GM13976 (cell line): ENCODE measurements around the gene CISH.

ENCODE experiments used
- DNase-seq: peaks from one replicate; pipeline ENCODE4 v3.0.0; 2012; ENCODE audit warnings: low spot score
- CTCF ChIP-seq: IDR thresholded peaks from 2 replicates; pipeline ENCODE4 v1.5.1; 2012; ENCODE audit warnings: borderline replicate concordance, mild to moderate bottlenecking; ENCODE audit not compliant: insufficient read depth; ENCODE audit errors: extremely low read depth, missing control alignments, control extremely low read depth
- in situ Hi-C: fragments of 300-500 bp; cut with MboI; formaldehyde crosslinking; loops from one replicate; pipeline ENCODE4 v1.12.0; 2022; ENCODE audit warnings: low sequenced_read_pairs, mixed read lengths, inconsistent platforms; ENCODE audit not compliant: unreplicated experiment

The CISH gene

DNA sequence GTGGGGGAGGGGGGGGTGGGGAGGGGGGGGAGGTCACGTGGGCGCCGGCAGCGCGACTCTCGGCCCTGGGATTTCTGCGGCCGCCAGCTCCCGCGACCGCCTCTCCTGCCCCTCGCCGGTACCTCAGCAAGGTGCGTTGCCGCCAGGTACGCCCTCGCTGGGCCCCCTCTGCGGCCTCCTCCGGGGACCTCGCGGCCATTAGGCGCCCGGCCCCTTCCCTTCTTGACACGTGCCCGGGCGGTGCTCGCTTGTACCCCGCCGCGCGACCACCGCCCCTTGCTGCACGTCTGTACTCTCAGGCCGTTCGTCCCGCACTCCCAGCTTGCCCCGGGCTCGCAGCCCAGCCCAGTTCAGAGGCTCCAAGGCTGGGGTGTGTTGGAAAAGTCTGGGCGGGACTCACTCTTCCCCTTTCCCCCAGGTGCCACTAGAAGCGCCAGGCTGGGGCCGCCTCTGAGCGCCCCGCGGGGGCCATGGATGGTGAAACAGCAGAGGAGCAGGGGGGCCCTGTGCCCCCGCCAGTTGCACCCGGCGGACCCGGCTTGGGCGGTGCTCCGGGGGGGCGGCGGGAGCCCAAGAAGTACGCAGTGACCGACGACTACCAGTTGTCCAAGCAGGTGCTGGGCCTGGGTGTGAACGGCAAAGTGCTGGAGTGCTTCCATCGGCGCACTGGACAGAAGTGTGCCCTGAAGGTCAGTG, 5.7 kb upstream of the CISH start, which contains the start of gene MAPKAPK3:
Gene MAPKAPK3 (plus strand): TSS at position 56 of the 696 bp plus-strand sequence. CDS start 415 bp downstream, at position 471.
- DNase-seq: no peak
- in situ Hi-C loops: no loop called here
- TF ChIP-seq CTCF: no peak

DNA sequence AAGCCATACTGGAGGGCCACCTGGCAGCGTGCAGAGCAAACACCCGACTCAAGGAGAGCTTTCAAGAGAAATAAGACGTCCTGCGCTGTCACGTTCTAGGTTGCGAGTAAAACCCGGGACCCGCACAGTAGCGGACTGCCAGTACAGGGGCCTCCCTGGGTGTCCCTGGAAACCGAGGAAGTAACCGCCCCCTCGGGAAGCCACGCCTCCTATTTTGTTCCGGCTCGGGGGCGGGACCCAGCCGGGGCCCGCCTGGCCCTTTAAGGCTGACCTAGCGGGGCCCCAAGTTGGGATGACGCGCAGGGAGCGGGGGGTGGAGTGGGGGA, 5.2 kb upstream of the CISH start:
- TF ChIP-seq CTCF: no peak
- peak; percentile 95 for DNase-seq
- in situ Hi-C loops: no loop called here

DNA sequence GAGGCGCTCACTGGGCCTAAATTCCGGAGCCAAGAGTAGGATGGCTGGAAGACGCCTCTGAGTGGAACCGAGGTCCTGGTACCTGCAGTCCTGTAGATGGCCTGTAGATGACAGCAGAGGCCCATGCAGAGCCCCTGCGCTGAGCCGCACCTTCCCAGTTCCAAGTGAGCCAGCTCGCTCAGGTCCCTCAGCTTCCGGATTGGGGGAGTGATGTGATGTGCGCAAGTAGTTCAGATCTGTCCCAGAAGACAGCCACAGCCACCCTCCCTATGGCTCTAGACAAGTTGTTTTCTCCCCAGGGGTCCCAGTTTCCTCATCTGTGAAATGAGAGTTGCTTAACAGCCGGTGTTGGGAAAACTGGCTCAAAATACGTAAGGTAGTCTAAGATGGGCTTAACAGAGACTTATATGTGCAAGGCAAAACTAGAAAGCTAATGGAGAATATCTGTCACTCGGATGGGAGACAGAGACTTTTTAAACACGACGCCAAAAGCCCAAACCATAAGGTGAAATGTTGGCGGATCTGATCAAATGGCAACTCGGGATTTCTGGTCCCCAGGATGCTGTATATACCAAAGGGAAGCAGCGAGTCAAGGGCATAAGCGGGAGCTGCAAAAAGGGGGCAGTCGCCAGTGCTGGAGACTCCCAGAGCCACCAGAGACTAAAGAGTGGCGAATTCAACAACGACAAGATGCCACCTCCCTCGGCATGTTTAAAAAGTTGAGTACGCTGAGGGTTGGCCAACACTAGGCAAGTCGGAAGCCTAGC, 4.6 kb upstream of the CISH start:
- in situ Hi-C loops: no loop called here
- peak; percentile 97 for TF ChIP-seq CTCF
- peak; percentile 85 for DNase-seq

DNA sequence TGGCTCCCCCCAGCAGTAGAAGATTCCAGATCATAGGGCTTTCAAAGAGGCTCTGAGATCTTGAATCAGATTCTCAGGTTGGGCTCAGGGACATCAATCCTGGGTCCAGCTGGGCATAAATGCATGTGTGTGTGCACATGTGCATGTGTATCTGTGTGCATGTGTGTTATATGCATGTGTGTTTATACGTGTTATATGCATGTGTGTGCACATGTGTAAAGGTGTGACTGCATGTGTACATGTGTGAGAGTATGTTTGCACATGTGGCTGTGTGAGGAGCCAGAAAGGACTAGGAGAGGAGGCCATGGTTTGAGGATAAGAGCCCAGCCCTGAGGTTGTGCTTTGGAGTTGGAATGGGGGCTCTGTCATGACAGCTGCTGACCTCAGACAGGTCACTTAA, 3.6 kb upstream of the CISH start:
- TF ChIP-seq CTCF: no peak
- in situ Hi-C loops: no loop called here

GRCh38 chr3:50612970-50613846, 1.6 kb upstream of the CISH start:
- in situ Hi-C loops: loop anchor here (5.0 kb wide), 1 partner anchor 41 kb away; no protein-coding TSS in a partner anchor
- no peak for TF ChIP-seq CTCF
- DNase-seq: no peak

More for the DNA sequence above, 3.6 kb upstream of the CISH start:
- DNase-seq: no peak

DNA sequence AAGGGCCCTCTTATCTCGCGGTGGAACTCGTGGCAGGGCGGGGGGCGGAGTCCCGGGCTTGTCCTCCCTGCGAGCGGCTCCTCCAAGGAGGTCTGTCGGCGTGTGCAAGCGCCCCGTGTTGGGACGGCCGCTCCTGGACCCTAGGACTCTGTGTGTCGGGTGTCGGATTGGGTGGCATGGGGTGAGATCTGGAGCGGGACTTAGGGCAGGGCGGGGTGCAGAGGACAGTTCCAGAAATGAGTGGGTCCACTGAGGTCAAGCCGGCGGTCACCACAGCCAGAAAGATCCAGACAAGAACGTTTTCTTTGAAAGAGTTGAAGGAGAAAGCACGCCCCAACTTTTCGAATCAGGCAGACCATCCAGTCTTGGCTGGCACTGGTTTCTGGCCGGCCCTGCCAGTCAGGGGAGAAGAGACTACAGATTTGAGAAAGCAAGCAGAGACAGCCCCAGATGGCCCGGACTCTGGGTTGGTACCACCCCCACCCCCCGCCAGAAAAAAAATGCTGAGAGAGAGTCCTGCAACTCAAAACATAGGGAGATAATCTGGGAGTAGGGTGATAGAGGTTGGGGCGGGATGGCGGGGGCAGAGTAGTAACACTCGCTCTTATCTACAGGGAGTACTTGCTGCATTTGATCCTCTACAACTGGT, 784 bp upstream of the CISH start:
- no peak for DNase-seq
- in situ Hi-C loops: loop anchor here (5.0 kb wide), 1 partner anchor 40 kb away; no protein-coding TSS in a partner anchor
- no peak for TF ChIP-seq CTCF
